22Rv1 (cell line): ENCODE data around the gene PHACTR1.

Experiments
- H3K27ac ChIP-seq: fragments of 450-650 bp; 2 replicates; pipeline ENCODE4 v1.5.1; 2017
- ZFX ChIP-seq: fragments of 450-650 bp; IDR thresholded peaks from 2 replicates; pipeline ENCODE4 v1.6.1; 2017; ENCODE audit warnings: antibody characterized with exemption, borderline replicate concordance
- TF ChIP-seq, protein P1 (sequence below): fragments of 450-650 bp; IDR thresholded peaks from 2 replicates; pipeline ENCODE4 v1.5.1; 2017; ENCODE audit warnings: mild to moderate bottlenecking

Gene PHACTR1

GRCh38 chr6:12814015-12814414, 97.4 kb downstream of the PHACTR1 start:
- H3K27ac ChIP-seq, result no peak overlapping the region
- TF ChIP-seq, protein P1, sequence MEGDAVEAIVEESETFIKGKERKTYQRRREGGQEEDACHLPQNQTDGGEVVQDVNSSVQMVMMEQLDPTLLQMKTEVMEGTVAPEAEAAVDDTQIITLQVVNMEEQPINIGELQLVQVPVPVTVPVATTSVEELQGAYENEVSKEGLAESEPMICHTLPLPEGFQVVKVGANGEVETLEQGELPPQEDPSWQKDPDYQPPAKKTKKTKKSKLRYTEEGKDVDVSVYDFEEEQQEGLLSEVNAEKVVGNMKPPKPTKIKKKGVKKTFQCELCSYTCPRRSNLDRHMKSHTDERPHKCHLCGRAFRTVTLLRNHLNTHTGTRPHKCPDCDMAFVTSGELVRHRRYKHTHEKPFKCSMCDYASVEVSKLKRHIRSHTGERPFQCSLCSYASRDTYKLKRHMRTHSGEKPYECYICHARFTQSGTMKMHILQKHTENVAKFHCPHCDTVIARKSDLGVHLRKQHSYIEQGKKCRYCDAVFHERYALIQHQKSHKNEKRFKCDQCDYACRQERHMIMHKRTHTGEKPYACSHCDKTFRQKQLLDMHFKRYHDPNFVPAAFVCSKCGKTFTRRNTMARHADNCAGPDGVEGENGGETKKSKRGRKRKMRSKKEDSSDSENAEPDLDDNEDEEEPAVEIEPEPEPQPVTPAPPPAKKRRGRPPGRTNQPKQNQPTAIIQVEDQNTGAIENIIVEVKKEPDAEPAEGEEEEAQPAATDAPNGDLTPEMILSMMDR, result no peak
- TF ChIP-seq ZFX, result no peak

DNA sequence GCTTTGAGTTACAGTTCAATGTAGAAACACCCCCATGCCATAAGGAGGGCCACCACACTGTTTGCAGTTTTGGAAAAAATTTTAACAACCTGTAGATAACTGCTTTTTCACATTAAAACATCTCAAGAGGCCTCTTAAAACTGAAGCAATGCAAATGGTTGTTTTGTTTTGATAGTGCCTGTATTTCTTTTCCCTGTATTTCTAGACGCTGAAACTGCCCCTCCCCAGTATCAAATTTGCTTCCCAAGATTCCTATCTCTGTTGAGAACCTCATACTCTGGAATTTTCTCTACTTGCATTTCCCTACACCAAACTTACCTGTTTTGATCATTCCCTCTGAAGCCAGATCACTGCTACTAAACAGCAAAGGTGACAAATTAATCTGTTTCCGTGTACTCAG, 98.5 kb downstream of the PHACTR1 start:
- TF ChIP-seq ZFX, result no peak
- TF ChIP-seq, protein P1, result no peak
- H3K27ac ChIP-seq, result no peak overlapping the region

- no peak overlapping the region for H3K27ac ChIP-seq
- no peak for TF ChIP-seq ZFX
- TF ChIP-seq, protein P1, result no peak
These were observed 99.5 kb downstream of the PHACTR1 start for GRCh38 chr6:12815884-12816600.

- TF ChIP-seq, protein P1, result no peak
- TF ChIP-seq ZFX, result no peak
- H3K27ac ChIP-seq, result no peak overlapping the region
These were observed 101.8 kb downstream of the PHACTR1 start for GRCh38 chr6:12818324-12818723.

DNA sequence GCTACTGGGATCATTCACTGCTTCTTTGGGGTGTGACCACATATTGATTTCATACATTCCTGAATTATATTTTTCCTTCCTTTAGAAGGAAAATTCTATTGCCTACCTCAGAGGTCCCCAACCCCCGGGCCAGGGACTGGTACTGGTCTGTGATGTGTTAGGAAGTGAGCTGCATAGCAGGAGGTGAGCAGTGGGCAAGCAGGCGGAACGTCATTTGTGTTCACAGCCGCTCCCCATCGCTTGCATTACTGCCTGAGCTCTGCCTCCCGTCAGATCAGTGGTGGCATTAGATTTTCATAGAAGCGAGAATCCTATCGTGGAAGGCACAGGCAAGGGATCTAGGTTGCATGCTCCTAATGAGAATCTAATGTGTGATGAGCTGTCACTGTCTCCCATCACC, 107.3 kb downstream of the PHACTR1 start:
- TF ChIP-seq, protein P1, result no peak
- TF ChIP-seq ZFX, result no peak
- H3K27ac ChIP-seq, result no peak overlapping the region

- no peak for TF ChIP-seq ZFX
- TF ChIP-seq, protein P1, result no peak
- H3K27ac ChIP-seq, result no peak overlapping the region
These were observed 110.0 kb downstream of the PHACTR1 start for GRCh38 chr6:12826584-12826983.

DNA sequence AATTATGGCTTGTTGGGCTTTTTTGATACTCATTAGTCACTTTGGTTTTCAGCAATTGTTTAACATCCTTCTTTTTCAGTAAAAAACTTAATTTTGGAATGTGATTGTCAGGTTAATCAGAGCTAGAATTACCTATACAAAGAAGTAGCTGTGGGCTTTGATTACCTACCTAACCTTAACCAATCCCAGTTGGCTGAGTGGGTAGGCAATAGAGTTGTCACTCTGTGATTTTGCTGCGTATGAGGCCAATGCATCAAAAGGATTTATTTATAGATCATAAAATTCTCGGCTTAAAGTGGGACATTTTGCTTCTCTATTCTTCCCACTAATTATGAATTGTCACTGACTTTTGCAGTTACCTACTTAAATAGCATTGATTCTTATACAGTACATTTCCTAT, 111.4 kb downstream of the PHACTR1 start:
- TF ChIP-seq ZFX, result no peak
- TF ChIP-seq, protein P1, result no peak

More for the DNA sequence above, 111.4 kb downstream of the PHACTR1 start:
- no peak overlapping the region for H3K27ac ChIP-seq
